ENCODE data around the gene TLL1.

GRCh38 chr4:165906272-165906671, 33.2 kb downstream of the TLL1 start:
- TF ChIP-seq EZH2phosphoT487 (IDR thresholded peaks at IDR 0.05; ENCODE audit: borderline replicate concordance, low read depth, low read length) (no peak), CTCF (conservative IDR thresholded peaks at IDR 0.05; ENCODE audit: low read length) (no peak)
